ENCODE results near the gene SH3BP1. TPM values are rescaled to one million over a fixed set of nuclear protein-coding genes. Genes with fewer than 3 reads are reported as not detected.
A peak's percentile ranks its signal among the peaks of the same experiment; 100 is the strongest.

SH3BP1 gene
- total and polyA plus RNA-seq, 2 of the 4 experiments (the other 2 are of a cell fraction) = 8.8 to 33.3 TPM

DNA sequence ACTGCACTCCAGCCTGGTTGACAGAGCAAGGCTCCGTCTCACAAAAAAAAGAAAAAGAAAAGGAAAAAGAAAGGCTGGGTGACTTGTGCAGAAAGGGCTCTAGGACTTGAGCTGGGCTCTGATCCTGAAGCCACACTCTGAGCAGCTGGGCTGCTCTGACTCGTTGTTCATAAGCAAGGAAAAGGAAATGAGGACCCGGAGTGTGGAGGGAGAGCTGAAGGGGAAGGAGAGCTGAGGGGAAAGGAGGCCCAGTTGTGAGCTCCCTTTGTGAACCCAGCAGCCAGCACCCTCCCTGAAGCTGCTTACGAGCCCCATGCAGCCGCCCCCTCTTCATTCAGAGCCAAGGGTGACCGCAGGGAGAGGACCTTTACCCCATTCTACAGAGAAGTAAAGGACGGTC lies 12.3 kb upstream of the SH3BP1 start:
- Histone ChIP-seq H2AK9ac (replicated peaks; ENCODE audit: low read depth, low read length, poor library complexity) (peak overlapping the region; percentile 33), H2BK120ac (ENCODE audit: low read depth, low read length) (no peak overlapping the region), H3K36me3 (ENCODE audit: control insufficient read depth, insufficient read depth, low read length) (peaks cover 50% of the 10 kb centered on the region; the same call in 1 of the 2 replicates), H3K27me3 (ENCODE audit: control insufficient read depth, insufficient read depth, low read length) (no peaks in the 10 kb centered on the region), H4K91ac (ENCODE audit: insufficient read depth, low read depth, low read length) (no peak overlapping the region), H3K9me1 (ENCODE audit: insufficient read depth, low read length) (no peaks in the 10 kb centered on the region), H3K18ac (ENCODE audit: low read depth, low read length) (no peak overlapping the region), H3K4me1 (ENCODE audit: control insufficient read depth, insufficient read depth, low read length) (peaks cover 3% of the 10 kb centered on the region; the same call in 1 of the 2 replicates), H3K4me3 (ENCODE audit: insufficient read depth, low read depth, low read length) (no peak overlapping the region), H2AFZ (replicated peaks; ENCODE audit: low read length, poor library complexity) (no peak overlapping the region), H3K9ac (ENCODE audit: low read depth, low read length) (no peak overlapping the region), H3K56ac (ENCODE audit: extremely low read depth, insufficient read depth, low read length) (no peak overlapping the region), H2BK5ac (ENCODE audit: low read depth, low read length, poor library complexity, severe bottlenecking) (no peak overlapping the region), H3K14ac (replicated peaks; ENCODE audit: low read depth, low read length) (no peak overlapping the region), H4K20me1 (ENCODE audit: insufficient read depth, low read length) (no peaks in the 10 kb centered on the region; the same call in 1 of the 2 replicates), H2AK5ac (ENCODE audit: low read depth, low read length) (no peak overlapping the region; the same call in 1 of the 2 replicates), H4K5ac (ENCODE audit: low read depth, low read length) (no peak overlapping the region), H3K23ac (ENCODE audit: low read depth, low read length) (no peak overlapping the region), H3K79me1 (ENCODE audit: low read depth in 1 of 2, low read length in 2 of 2) (peaks cover 0 to 12% of the 10 kb centered on the region in 2 experiments; a peak in 2 of 4 replicates), H2BK20ac (ENCODE audit: low read depth, low read length) (no peak overlapping the region), H3K4me2 (ENCODE audit: low read depth, low read length) (no peak overlapping the region), H4K8ac (ENCODE audit: low read depth in 2 of 2, low read length in 2 of 2) (no peak overlapping the region), H3K27ac (ENCODE audit: insufficient read depth, low read length) (no peak overlapping the region), H3K4ac (ENCODE audit: low read depth, low read length) (no peak overlapping the region), H3K9me3 (ENCODE audit: control insufficient read depth, insufficient read depth, low read length) (no peaks in the 10 kb centered on the region), H2BK15ac (ENCODE audit: low read depth, low read length) (no peak overlapping the region)
- ChIA-PET POLR2A (ENCODE audit: unreplicated experiment) (no interaction called here), CTCF (interaction anchor here (0.6 to 0.9 kb wide), 2 partner anchors 20 to 165 kb away, joined by 3 to 4 read pairs; no protein-coding TSS in a partner anchor)
- TF ChIP-seq ELK1 (IDR thresholded peaks at IDR 0.05; ENCODE audit: borderline replicate concordance, low read depth, low read length) = no peak
- no peak for TF ChIP-seq SMC3 (IDR thresholded peaks at IDR 0.05; ENCODE audit: low read depth, low read length)
- no peak for TF ChIP-seq MXI1 (IDR thresholded peaks at IDR 0.05; ENCODE audit: borderline replicate concordance, low read depth, low read length)
- TF ChIP-seq, protein P1, sequence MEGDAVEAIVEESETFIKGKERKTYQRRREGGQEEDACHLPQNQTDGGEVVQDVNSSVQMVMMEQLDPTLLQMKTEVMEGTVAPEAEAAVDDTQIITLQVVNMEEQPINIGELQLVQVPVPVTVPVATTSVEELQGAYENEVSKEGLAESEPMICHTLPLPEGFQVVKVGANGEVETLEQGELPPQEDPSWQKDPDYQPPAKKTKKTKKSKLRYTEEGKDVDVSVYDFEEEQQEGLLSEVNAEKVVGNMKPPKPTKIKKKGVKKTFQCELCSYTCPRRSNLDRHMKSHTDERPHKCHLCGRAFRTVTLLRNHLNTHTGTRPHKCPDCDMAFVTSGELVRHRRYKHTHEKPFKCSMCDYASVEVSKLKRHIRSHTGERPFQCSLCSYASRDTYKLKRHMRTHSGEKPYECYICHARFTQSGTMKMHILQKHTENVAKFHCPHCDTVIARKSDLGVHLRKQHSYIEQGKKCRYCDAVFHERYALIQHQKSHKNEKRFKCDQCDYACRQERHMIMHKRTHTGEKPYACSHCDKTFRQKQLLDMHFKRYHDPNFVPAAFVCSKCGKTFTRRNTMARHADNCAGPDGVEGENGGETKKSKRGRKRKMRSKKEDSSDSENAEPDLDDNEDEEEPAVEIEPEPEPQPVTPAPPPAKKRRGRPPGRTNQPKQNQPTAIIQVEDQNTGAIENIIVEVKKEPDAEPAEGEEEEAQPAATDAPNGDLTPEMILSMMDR (conservative IDR thresholded peaks at IDR 0.05; ENCODE audit: low read depth, low read length) = no peak
- TF ChIP-seq USF2 (IDR thresholded peaks at IDR 0.05; ENCODE audit: low read depth, low read length) = no peak
- no peak for TF ChIP-seq FOS (IDR thresholded peaks at IDR 0.05; ENCODE audit: low read depth, low read length)
- TF ChIP-seq BHLHE40 (IDR thresholded peaks at IDR 0.05; ENCODE audit: low read depth, low read length) = no peak
- no peak for TF ChIP-seq CEBPB (IDR thresholded peaks at IDR 0.05; ENCODE audit: low read depth, low read length)
- TF ChIP-seq MAZ (IDR thresholded peaks at IDR 0.05; ENCODE audit: borderline replicate concordance, low read depth, low read length) = no peak
- TF ChIP-seq RCOR1 (IDR thresholded peaks at IDR 0.05; ENCODE audit: insufficient replicate concordance, low read length) = no peak
- no peak for TF ChIP-seq CHD1 (IDR thresholded peaks at IDR 0.05; ENCODE audit: low read depth, low read length)
- no peak for TF ChIP-seq NFE2L2 (IDR thresholded peaks at IDR 0.05; ENCODE audit: low read depth, low read length)
- no peak for TF ChIP-seq POLR2A (IDR thresholded peaks at IDR 0.05; ENCODE audit: low read depth, low read length)
- no peak for TF ChIP-seq MAFK (IDR thresholded peaks at IDR 0.05; ENCODE audit: low read depth, low read length)
- TF ChIP-seq RAD21 (IDR thresholded peaks at IDR 0.05; ENCODE audit: low read length) = no peak
- TF ChIP-seq RFX5 (IDR thresholded peaks at IDR 0.05; ENCODE audit: low read depth, low read length) = no peak
- 78% methylated on average over 4 of the region's 7 CpGs; no CpG with 5 or more reads in 1 of the 2 experiments for WGBS, 2 experiments (ENCODE audit: extremely low coverage in 2 of 2, insufficient read length in 1 of 2)
- in situ Hi-C loops (cut with MboI; ENCODE audit: low sequenced_read_pairs) = no loop called here
- dilution Hi-C loops (cut with HindIII; ENCODE audit: low sequenced_read_pairs, unreplicated experiment) = no loop called here
- BruUV-seq (replicated peaks) = no TSS peak
- DNase-seq (no peak), ATAC-seq (ENCODE audit: low read depth) (0 out of 2 replicates have a peak, but pooled peaks have one; percentile 15)
- intact Hi-C loops (cut with micrococcal nuclease) = no loop called here

Data from IMR-90 (cell line).